ENCODE measurements around the gene PTPRO. TPM values are rescaled to one million over a fixed set of nuclear protein-coding genes. Genes with fewer than 3 reads are reported as not detected.

The PTPRO gene
- total RNA-seq: under 1 TPM; 0.19 to 0.94 (median 0.70) TPM

DNA sequence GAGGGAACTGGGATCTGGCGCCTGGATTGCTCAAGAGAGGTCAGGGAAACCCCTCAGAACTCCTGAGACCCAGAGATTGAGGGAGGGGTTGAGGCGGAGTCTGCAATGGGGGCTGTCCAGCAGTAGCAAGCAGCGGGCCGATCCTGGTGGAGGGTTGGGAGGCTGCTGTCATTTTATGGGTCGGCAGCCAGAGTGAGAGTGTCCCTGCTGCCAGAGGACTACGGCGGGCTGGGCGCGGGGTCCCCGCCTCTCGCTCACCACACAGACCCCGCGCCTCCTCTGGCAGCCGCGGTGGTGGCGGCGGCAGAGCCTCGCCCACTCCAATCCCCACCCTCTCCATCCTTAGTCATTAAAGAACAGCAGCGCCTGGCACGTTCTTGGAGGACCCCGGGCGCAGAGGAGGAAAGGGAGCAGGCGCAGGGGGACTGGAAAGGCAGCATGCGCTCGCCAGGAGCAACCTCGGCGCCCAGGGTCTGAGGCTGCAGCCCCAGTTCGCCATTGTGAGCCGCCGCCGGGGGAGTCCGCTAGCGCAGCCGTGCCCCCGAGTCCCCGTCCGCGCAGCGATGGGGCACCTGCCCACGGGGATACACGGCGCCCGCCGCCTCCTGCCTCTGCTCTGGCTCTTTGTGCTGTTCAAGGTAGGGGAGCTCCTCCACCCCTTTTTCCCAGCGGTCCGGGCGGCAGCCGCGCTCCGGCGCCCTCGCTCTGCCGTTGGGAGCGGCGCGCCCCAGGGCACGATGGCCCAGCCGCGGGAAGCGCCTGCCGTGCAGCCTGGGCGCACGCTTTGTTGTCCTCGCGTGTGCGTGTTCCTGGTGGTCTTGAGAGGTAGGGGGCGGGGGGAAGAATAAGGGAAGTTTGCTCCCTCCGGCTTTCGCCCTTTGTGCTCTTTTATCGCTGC, at the start of gene PTPRO:
TSS of gene PTPRO (plus strand) at position 345 of the 898 bp plus-strand sequence.
- DNase-seq: no peak
- intact Hi-C loops (cut with DNase I; ENCODE audit: low total_unique reads) (no loop called here), in situ Hi-C loops (cut with MboI; ENCODE audit: low sequenced_read_pairs in 4 of 4) (no loop called here)
- Histone ChIP-seq H3K27ac (no peak within 1 kb of the TSS), H3K27me3 (peaks cover 0 to 19% (median 18%) of the 10 kb centered on the region in 3 donors), H3K9me3 (no peaks in the 10 kb centered on the region), H3K4me3 (peak within 1 kb of the TSS; percentile 41 to 50 (median 45)), H3K4me1 (peaks cover 8 to 10% of the 10 kb centered on the region in 2 donors), H3K36me3 (no peaks in the 10 kb centered on the region)
- ATAC-seq: no peak
- TF ChIP-seq, protein P1, sequence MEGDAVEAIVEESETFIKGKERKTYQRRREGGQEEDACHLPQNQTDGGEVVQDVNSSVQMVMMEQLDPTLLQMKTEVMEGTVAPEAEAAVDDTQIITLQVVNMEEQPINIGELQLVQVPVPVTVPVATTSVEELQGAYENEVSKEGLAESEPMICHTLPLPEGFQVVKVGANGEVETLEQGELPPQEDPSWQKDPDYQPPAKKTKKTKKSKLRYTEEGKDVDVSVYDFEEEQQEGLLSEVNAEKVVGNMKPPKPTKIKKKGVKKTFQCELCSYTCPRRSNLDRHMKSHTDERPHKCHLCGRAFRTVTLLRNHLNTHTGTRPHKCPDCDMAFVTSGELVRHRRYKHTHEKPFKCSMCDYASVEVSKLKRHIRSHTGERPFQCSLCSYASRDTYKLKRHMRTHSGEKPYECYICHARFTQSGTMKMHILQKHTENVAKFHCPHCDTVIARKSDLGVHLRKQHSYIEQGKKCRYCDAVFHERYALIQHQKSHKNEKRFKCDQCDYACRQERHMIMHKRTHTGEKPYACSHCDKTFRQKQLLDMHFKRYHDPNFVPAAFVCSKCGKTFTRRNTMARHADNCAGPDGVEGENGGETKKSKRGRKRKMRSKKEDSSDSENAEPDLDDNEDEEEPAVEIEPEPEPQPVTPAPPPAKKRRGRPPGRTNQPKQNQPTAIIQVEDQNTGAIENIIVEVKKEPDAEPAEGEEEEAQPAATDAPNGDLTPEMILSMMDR (IDR thresholded peaks at IDR 0.05 in 4 of 5, conservative IDR thresholded peaks at IDR 0.05 in 1 of 5): no peak
- no peak for TF ChIP-seq POLR2A (IDR thresholded peaks at IDR 0.05)

DNA sequence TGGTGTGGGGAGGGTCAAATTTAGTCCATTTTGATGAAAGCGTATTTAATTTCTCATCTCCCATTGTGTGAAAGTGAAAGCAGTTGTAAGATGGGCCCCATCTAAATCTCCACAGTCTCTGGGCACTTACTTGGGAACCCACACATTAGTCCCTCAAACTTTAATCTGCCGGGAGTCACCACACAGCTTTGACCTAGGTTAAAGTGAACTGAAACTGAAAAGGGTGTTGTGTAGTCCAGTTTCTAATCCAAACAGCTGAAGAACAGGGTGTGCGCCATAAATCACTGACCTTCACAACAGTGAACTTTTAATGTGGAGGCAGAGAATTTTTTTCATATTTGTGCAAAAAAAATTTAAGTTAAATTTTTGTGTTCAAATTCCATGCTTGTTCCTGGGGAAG, 48.4 kb upstream of the PTPRO start:
- in situ Hi-C loops (cut with MboI; ENCODE audit: low sequenced_read_pairs in 4 of 4): loop anchor here (5.0 to 25.0 kb wide), 8 partner anchors 47 to 613 kb away; partner anchors contain the start of genes ART4 (in 1 of the 4) and STRAP (in 1 of the 4)
- H3K27ac ChIP-seq: no peak overlapping the region
- no peaks in the 10 kb centered on the region for H3K27me3 ChIP-seq
- intact Hi-C loops (cut with DNase I; ENCODE audit: low total_unique reads): loop anchor here (10.0 kb wide), 1 partner anchor 511 kb away; the partner anchor contains the start of gene EPS8
- peaks cover 4 to 23% of the 10 kb centered on the region in 2 donors for H3K4me1 ChIP-seq
- no peaks in the 10 kb centered on the region for H3K36me3 ChIP-seq
- H3K4me3 ChIP-seq: no peak overlapping the region
- DNase-seq (no peak), ATAC-seq (no peak)
- no peaks in the 10 kb centered on the region for H3K9me3 ChIP-seq
- TF ChIP-seq, protein P1 (IDR thresholded peaks at IDR 0.05 in 4 of 5, conservative IDR thresholded peaks at IDR 0.05 in 1 of 5): no peak
- no peak for TF ChIP-seq POLR2A (IDR thresholded peaks at IDR 0.05)

DNA sequence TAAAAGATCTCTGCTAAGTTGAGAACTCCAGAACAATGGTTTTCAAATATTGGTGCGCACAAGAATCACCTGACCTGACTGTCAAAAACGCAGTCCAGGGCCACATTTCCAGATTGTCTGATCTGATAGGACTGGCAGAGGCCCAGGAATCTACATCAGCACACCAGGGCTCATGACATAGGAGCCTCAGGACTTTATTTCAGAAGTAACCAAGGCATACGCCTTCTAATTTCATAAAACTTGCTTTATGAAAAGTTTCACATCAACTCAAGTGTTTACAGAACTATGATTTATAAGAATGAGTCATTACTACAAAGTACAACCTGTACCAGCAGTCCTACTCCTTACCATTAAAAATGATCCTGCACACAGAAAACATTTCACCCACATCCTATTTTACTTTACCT, 47.7 kb upstream of the PTPRO start:
- in situ Hi-C loops (cut with MboI; ENCODE audit: low sequenced_read_pairs in 4 of 4): loop anchor here (5.0 to 25.0 kb wide), 8 partner anchors 47 to 613 kb away; partner anchors contain the start of genes ART4 (in 1 of the 4) and STRAP (in 1 of the 4)
- Histone ChIP-seq H3K27ac (no peak overlapping the region), H3K36me3 (no peaks in the 10 kb centered on the region), H3K9me3 (no peaks in the 10 kb centered on the region), H3K4me1 (peaks cover 9 to 28% of the 10 kb centered on the region in 2 donors), H3K4me3 (no peak overlapping the region), H3K27me3 (no peaks in the 10 kb centered on the region)
- intact Hi-C loops (cut with DNase I; ENCODE audit: low total_unique reads): loop anchor here (10.0 kb wide), 1 partner anchor 510 kb away; the partner anchor contains the start of gene EPS8
- no peak for TF ChIP-seq POLR2A (IDR thresholded peaks at IDR 0.05)
- TF ChIP-seq, protein P1 (IDR thresholded peaks at IDR 0.05 in 4 of 5, conservative IDR thresholded peaks at IDR 0.05 in 1 of 5): no peak
- ATAC-seq (peak in 1 of 2 donors; percentile 44), DNase-seq (no peak)

DNA sequence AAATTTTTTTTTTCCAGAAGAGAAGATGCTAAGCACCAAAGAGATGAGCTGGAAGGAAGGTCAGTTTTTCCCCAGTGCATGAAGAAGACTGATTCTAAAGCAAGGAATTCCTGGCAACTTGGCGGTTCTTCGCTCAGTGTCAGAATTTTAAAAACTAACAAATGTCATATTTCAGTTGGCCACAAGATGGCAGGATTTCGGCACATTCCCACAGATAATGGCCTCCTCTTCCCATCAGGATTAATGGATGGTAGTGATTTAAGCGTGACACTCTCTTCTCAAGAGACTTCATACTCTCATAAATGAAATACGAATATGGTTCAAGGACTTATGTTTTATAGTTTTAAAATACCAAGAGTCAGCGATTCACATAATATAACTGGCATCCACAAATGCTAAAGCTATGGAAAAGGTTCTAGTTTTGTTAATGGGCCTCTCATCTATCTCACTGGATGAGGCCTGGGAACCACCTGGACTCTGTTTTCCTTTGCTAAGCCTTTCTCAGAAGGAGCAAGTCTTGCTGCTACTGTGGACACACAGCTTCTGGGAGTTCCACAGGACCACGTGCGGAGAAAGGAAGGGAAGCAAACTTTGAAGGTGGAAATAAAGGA, 46.1 kb upstream of the PTPRO start:
- ATAC-seq (peak; percentile 51 to 57), DNase-seq (no peak)
- intact Hi-C loops (cut with DNase I; ENCODE audit: low total_unique reads): loop anchor here (2.0 to 10.0 kb wide), 4 partner anchors 247 to 509 kb away; partner anchors contain the start of gene EPS8

More for the DNA sequence above, 46.1 kb upstream of the PTPRO start:
- no peaks in the 10 kb centered on the region for H3K9me3 ChIP-seq
- H3K4me1 ChIP-seq: peaks cover 12 to 34% of the 10 kb centered on the region in 2 donors
- no peaks in the 10 kb centered on the region for H3K27me3 ChIP-seq
- TF ChIP-seq POLR2A (IDR thresholded peaks at IDR 0.05): no peak
- TF ChIP-seq, protein P1 (IDR thresholded peaks at IDR 0.05 in 4 of 5, conservative IDR thresholded peaks at IDR 0.05 in 1 of 5): peak; percentile 40 to 73 (median 67)
- no peak overlapping the region for H3K27ac ChIP-seq
- no peak overlapping the region for H3K4me3 ChIP-seq
- in situ Hi-C loops (cut with MboI; ENCODE audit: low sequenced_read_pairs in 4 of 4): loop anchor here (10.0 to 25.0 kb wide), 5 partner anchors 121 to 586 kb away; no protein-coding TSS in a partner anchor
- no peaks in the 10 kb centered on the region for H3K36me3 ChIP-seq

Data from gastrocnemius medialis (tissue), 4 donors.